Gastrocnemius medialis (tissue), 4 donors: Measurements from ENCODE around the gene MAST2.

Source experiments
- CTCF ChIP-seq, 5 experiments: fragments of 450-650 bp in 3 of 5; fragments of 200-600 bp in 2 of 5; sonication (generic) in 2 of 5; IDR thresholded peaks in 4 of 5; conservative IDR thresholded peaks in 1 of 5; 1 replicate in 4 of 5; 2 replicates in 1 of 5; pipeline ENCODE4 v1.5.1; 2016 to 2019; ENCODE audit warnings: antibody characterized with exemption in 5 of 5, mild to moderate bottlenecking in 3 of 5, moderate library complexity in 3 of 5
- POLR2A ChIP-seq, 2 donors: fragments of 450-650 bp; IDR thresholded peaks; one replicate each; pipeline ENCODE4 v1.6.1; 2017; ENCODE audit warnings: antibody characterized with exemption in 2 of 2, mild to moderate bottlenecking in 2 of 2, moderate library complexity in 2 of 2

GRCh38 chr1:45995298-45995697 is 191.9 kb downstream of the MAST2 start:
- TF ChIP-seq CTCF (IDR thresholded peaks at IDR 0.05 in 4 of 5, conservative IDR thresholded peaks at IDR 0.05 in 1 of 5) = no peak
- TF ChIP-seq POLR2A (IDR thresholded peaks at IDR 0.05) = no peak
